Myocyte (in vitro differentiated cells): ENCODE measurements around the gene RANBP3. TPM values are rescaled to one million over a fixed set of nuclear protein-coding genes. Genes with fewer than 3 reads are reported as not detected.

Experiments
- total RNA-seq: library from RNA; depleted of rRNA; stranded (reverse); fragments of >200 nt; gene quantifications from 2 replicates; pipeline ENCODE4 v1.2.3, GENCODE V29; 2014

Gene RANBP3
- total RNA-seq, 1 donor from 2014 or later, result 50.3 TPM

Other genes with a start within 250 kb of the RANBP3 start
- 0.53 and 1.1 TPM in 2 replicates for gene PRR22, start 193.4 kb downstream of the RANBP3 start, total RNA-seq
- 21.6 and 25.4 TPM in 2 replicates for gene DUS3L, start 187.0 kb downstream of the RANBP3 start, total RNA-seq
- not detected in 2 replicates for gene NRTN, start 173.1 kb downstream of the RANBP3 start, total RNA-seq
- not detected in 2 replicates for gene FUT6, start 138.4 kb downstream of the RANBP3 start, total RNA-seq
- gene FUT3, start 126.7 kb downstream of the RANBP3 start, total RNA-seq, result not detected in 2 replicates
- gene FUT5, start 107.6 kb downstream of the RANBP3 start, total RNA-seq, result not detected in 2 replicates
- gene NDUFA11, start 74.3 kb downstream of the RANBP3 start, total RNA-seq, result 133 and 149 TPM in 2 replicates
- gene VMAC, start 73.3 kb downstream of the RANBP3 start, total RNA-seq, result 3.1 and 5.6 TPM in 2 replicates
- 2.8 and 4.1 TPM in 2 replicates for gene CAPS, start 63.9 kb downstream of the RANBP3 start, total RNA-seq
- 5.8 and 9.4 TPM in 2 replicates for gene RFX2, start 132.4 kb upstream of the RANBP3 start, total RNA-seq
- gene ACSBG2, start 157.5 kb upstream of the RANBP3 start, total RNA-seq, result not detected in 2 replicates